GM21737 (cell line): Measurements from ENCODE around the gene IRGQ.
A peak's percentile ranks its signal among the peaks of the same experiment; 100 is the strongest.
"Not testable (repeated sequence)": the region's sequence is repeated elsewhere in the genome, so short reads cannot be mapped to it uniquely, and the experiment has no call there.

ENCODE experiments used
- ATAC-seq: cut with Tn5 transposase; IDR thresholded peaks from one replicate; pipeline ENCODE4 v1.9.1; 2021; ENCODE audit warnings: mild to moderate bottlenecking, moderate library complexity; ENCODE audit not compliant: unreplicated experiment

The IRGQ gene

GRCh38 chr19:43598445-43599240 is 2.7 kb upstream of the IRGQ start:
- ATAC-seq, result no peak

GRCh38 chr19:43597876-43598275 is 1.9 kb upstream of the IRGQ start:
- no peak for ATAC-seq

- no peak for ATAC-seq
Measured at GRCh38 chr19:43596842-43597461, 1.0 kb upstream of the IRGQ start.

DNA sequence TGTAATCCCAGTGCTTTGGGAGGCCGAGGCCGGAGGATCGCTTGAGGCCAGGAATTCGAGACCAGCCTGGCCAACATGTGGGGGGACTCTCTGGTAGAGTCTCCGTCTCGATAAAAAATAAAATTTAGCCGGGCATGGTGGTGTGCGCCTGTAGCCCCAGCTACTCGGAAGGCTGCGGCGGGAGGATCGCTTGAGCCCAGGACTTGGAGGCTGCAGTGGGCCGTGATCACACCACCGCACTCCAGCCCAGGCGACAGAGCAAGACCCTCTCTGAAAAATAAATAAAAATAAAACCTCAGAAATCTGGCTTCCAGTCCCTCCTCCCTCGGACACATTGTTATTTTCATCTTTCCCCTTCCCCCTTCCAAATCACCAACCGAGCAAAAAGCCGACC is 332 bp downstream of the IRGQ start:
- ATAC-seq, result no peak

DNA sequence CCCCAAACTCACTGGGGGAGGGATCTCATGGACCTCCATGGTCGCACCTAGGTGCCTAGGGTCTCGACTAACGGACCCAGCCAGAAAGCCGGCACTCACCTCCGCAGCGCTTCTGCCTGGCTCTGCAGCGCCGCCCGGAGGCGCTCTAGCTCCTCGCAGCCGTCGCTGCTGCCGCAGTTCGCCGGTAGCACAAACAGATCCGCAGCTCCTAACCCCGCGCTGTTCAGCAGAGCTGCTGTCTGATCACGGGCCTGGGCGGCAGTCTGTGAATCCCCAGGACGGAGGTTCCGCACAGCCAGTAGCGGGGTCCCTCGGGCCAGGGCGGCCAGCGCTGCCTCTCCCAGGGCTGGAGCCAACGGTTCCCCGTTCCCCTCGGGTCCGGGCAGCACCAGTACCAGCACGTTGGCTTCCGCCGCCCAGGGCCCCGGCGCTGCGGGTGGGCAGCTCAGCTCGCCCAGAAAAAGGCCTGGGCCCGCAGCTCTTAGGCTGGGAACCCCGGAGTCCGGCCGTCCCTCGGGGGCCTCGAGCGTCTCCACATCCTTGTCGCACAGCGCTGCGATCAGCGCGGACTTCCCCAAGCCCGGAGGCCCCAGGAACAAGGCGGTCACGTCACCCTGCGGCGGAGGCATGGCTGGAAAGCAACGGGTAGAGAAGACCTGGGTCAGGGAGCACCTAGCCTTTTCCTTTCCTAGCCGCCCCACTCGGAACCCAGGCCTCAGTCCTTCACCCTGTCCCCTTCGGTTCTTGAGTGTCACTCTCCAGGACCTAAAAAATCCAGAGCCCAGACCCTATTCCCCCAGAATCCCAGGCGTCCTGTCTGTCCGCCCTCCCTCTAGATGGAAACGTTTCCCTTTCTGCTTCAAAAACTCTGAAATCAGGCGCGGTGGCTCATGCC is 977 bp downstream of the IRGQ start:
- ATAC-seq, result no peak

- ATAC-seq, result no peak
Measured at GRCh38 chr19:43594081-43594697, 1.7 kb downstream of the IRGQ start.

DNA sequence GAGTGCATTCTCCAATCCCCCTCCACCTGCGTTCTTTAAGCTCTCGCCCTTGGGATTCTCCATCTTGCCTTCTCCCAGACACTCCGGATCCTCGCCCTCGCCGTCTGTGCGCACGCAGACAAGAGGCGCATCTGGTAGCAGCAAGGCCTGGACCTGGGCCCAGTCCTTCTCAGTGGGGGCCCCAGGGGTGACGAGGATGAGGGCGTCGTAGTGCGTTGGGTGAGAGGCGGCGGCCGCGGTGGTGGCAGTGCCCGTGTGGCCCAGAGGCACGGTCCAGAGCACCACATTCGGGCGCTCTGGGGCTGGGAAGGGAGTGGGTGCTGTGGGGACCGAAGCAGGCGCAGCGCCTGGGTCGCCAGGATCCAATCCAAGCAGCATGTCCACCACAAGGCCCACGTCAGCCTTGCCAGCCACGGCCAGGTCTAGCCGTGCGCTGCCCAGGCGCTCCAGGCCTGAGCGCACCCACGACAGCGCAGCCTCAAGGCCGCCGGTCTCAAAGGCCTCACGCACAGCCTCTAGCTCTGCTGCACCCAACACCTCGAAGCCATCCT is 3.1 kb downstream of the IRGQ start:
- ATAC-seq, result no peak

GRCh38 chr19:43591904-43592772 is 3.8 kb downstream of the IRGQ start:
- no peak for ATAC-seq

DNA sequence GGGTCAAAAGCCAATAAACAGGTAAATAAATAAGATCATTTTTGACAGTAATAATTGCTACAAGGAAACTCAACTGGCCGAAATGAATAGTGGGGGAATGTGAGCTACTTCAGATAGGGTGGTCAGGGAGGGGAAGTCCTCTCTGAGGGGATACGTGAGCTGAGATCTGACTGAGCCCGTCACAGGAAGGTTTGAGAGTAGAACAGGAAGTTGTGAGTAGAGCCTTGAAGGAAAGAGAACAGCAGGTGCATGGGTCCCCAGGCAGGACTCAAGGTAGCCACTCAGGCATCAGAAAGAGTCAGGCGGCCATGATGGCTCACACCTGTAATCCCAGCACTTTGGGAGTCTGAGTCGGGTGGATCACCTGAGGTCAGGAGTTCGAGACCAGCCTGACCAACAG is 6.3 kb downstream of the IRGQ start:
- no peak for ATAC-seq

GRCh38 chr19:43589277-43589676 is 6.7 kb downstream of the IRGQ start:
- ATAC-seq, result no peak

- not testable (repeated sequence) for ATAC-seq
Measured at GRCh38 chr19:43587029-43587428, 8.9 kb downstream of the IRGQ start.

DNA sequence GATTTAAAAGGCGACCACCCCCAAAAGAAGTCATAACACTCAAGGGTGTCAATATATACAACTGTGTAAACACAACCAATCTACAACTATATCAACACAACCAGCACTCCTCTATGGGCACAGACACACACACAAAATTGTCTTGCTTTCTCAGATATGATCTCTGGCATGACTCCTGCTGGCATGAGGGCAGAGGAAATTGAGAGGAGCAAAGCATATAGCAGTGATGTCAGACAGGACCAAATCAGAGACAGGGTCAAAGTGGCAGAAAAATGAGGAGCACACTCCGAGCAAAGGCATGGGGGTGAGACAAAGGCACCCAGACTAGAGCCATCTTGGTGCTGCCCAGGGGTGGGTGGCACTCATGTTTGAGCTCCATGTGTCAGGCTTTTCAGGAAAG is 9.6 kb downstream of the IRGQ start:
- ATAC-seq, result no peak

DNA sequence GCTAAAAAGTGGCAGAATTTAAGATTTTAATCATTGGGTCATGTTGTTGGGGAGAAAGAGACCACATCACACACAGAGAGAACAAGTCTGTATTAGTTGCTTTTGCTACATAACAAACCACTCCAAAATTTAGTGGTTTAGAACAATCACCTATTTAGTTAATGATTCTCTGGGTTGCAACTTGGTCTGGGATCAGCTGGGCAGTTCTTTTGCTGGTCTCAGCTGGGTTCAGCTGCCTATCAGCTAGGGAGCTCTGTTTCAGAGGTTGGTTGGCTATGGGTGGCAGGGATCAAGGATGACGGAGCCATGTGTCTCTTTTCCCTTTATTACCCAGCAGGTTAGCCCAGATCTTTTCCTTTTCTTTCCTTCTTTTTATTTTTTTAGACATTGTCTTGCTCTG is 11.4 kb downstream of the IRGQ start:
- ATAC-seq, result peak; percentile 41

DNA sequence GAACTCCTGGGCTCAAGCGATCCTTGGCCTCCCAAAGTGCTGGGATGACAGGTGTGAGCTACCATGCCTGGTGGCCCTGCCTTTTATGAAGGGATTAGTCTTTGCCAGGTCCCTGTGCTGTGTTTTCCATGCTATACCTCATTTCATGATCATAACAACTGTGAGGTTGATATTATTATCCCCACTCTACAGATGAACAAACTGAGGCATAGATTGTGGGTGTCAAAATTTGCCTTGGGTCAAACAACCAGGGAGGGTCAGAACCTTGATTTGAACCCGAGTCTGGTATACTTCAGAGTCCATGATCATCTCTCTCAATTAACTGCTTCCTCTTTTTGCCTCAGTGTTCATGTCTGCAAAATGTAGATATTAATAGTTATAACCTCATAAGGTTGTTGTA is 13.4 kb downstream of the IRGQ start:
- no peak for ATAC-seq

GRCh38 chr19:43581467-43581866 is 14.5 kb downstream of the IRGQ start:
- ATAC-seq, result no peak

- ATAC-seq, result no peak
Measured at GRCh38 chr19:43578787-43579186, 17.1 kb downstream of the IRGQ start.

DNA sequence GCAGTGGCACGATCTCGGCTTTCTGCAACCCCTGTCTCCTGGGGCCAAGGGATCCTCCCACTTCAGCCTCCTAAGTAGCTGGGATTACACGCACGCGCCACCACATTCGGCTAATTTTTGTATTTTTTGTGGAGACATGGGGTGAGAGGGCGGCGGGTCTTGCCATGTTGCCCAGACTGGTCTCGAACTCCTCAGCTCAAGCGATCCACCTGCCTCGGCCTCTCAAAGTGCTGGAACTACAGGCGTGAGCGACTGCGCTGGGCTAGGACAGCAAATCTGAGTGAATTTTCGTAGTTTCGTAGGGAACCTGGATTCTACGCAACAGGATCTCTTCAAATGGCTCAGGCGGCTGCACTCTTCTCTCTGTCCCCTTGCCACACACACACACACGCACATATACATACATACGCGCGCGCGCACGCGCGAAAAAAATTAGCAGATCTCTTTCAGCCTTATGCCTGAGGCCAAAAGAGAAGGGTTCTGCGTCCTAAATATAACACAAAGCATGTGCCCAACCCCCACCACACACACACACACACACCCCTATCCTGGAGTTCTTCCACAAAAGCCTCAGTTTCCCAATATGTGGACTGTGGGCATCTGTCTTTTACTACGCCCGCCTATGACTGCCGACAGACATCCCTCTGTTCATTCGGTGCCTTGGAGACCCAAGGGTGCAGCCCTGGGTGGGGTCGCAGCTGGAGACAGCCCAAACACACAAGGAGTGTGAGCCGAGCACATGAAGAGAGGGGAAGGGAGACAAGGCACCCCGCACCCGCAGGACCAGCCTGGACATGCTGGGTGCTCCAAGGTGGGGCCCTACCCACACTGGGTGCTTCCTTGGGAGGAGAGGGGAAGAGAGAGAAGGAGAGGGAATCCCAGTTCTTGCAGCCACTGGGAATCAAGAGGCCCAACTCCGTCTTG is 19.7 kb downstream of the IRGQ start:
- no peak for ATAC-seq

DNA sequence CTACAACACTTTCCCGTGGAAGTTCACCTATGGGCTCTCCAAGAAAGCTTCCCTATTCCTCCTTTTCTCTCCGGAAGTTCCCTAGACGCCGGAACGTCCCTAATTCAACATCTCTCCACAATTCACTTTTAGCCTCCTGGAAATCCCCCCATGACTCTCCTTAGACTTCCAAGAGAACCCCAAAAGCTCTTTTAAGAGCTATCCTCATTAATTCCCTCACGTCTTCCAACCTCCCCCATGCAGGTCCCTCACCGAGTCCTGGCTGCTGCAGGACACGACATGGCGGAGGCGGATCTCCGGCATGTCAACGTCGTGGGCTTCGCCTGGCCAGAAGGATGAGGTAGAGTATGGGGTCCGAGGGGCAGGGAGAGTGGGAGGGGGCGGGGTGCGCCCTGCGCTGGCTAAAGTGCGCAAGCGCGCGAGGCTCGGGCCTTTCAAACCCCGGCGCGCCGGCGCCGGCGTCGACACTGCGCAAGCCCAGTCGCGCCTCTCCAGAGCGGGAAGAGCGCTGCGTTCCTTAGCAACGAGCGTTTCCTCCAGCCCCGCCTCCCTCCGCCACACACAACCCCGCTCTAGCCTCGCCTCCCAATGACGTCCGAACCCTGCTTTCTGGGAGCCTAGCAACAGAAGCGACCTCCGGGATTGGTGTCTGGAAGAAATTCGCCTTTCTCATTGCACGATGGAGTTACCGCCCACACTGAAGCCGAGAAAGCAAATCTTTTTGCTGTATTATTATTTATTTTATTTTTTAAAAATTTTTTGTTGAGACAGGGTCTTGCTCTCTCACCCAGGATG is 20.6 kb downstream of the IRGQ start, which contains the start of the genes PINLYP and XRCC1:
Gene PINLYP, plus strand, starts transcription at position 646 of the 795 bp plus-strand sequence. CDS start 1,391 bp downstream, outside the sequence.
Gene XRCC1, minus strand, starts transcription at position 372 of the 795 bp plus-strand sequence. Its CDS starts 69 bp downstream, at position 303.
- peak; percentile 93 for ATAC-seq
